Spleen (tissue), 11 donors: ENCODE results near the gene HBA2. TPM values are rescaled to one million over a fixed set of nuclear protein-coding genes. Genes with fewer than 3 reads are reported as not detected.
"Not testable (repeated sequence)": the region's sequence is repeated elsewhere in the genome, so short reads cannot be mapped to it uniquely, and the experiment has no call there.

Source experiments
- DNase-seq: peaks from one replicate; pipeline ENCODE4 v3.0.0-alpha.2; 2020
- H3K27ac ChIP-seq, 8 donors: fragments of 200-600 bp; sonication (generic) in 7 of 8; 1 replicate in 4 of 8; 2 replicates in 4 of 8; pipeline versions ENCODE4 v1.5.0 to v1.8.0; 2016 to 2021; ENCODE audit warnings: inconsistent platforms in 4 of 8, mild to moderate bottlenecking in 4 of 8, moderate library complexity in 1 of 8
- H3K27me3 ChIP-seq, 7 donors: fragments of 200-600 bp; sonication (generic) in 6 of 7; replicated peaks in 1 of 7; 1 replicate in 4 of 7; 2 replicates in 3 of 7; pipeline versions ENCODE4 v1.5.0 to v1.8.0; 2016 to 2021; ENCODE audit warnings: inconsistent platforms in 3 of 7, mild to moderate bottlenecking in 1 of 7
- H3K36me3 ChIP-seq, 6 donors: fragments of 200-600 bp; sonication (generic) in 5 of 6; 1 replicate in 4 of 6; 2 replicates in 2 of 6; pipeline versions ENCODE4 v1.5.0 to v1.8.0; 2016 to 2021; ENCODE audit warnings: inconsistent platforms in 2 of 6
- H3K4me1 ChIP-seq, 6 donors: fragments of 200-600 bp; sonication (generic) in 5 of 6; 1 replicate in 3 of 6; 2 replicates in 3 of 6; pipeline versions ENCODE4 v1.5.0 to v1.8.0; 2016 to 2021; ENCODE audit warnings: inconsistent platforms in 3 of 6
- H3K4me3 ChIP-seq, 8 donors: fragments of 200-600 bp; sonication (generic) in 7 of 8; 1 replicate in 4 of 8; 2 replicates in 4 of 8; pipeline versions ENCODE4 v1.5.0 to v1.8.0; 2016 to 2021; ENCODE audit warnings: inconsistent platforms in 4 of 8, mild to moderate bottlenecking in 4 of 8, moderate library complexity in 2 of 8
- H3K9me3 ChIP-seq, 8 donors: fragments of 200-600 bp; sonication (generic) in 7 of 8; 1 replicate in 4 of 8; 2 replicates in 4 of 8; pipeline versions ENCODE4 v1.5.0 to v1.8.0; 2016 to 2021; ENCODE audit warnings: inconsistent platforms in 4 of 8
- CTCF ChIP-seq, 11 experiments: fragments of 200-600 bp in 7 of 11; fragments of 450-650 bp in 4 of 11; sonication (generic) in 4 of 11; IDR thresholded peaks in 8 of 11; conservative IDR thresholded peaks in 3 of 11; 1 replicate in 7 of 11; 2 replicates in 4 of 11; pipeline versions ENCODE4 v1.4.0 to v1.8.0; 2016 to 2021; ENCODE audit warnings: antibody characterized with exemption in 11 of 11, inconsistent platforms in 4 of 11, mild to moderate bottlenecking in 1 of 11
- POLR2A ChIP-seq, 3 donors: fragments of 450-650 bp; IDR thresholded peaks; one replicate each; pipeline ENCODE4 v1.5.1; 2017; ENCODE audit warnings: antibody characterized with exemption in 3 of 3, mild to moderate bottlenecking in 1 of 3
- POLR2AphosphoS5 ChIP-seq, 3 donors: sonication (generic); formaldehyde crosslinking; IDR thresholded peaks; one replicate each; pipeline ENCODE4 v1.5.1; 2017; ENCODE audit warnings: antibody characterized with exemption in 3 of 3
- WGBS, 5 donors: extraction: QIAGEN DNeasy Blood & Tissue Kit in 3 of 5; methylation state at CpG; one replicate each; pipeline versions ENCODE4 v1.1.5 to v1.1.7; 2013 to 2018; 5-methylcytosine and 5-hydroxymethylcytosine counted together
- intact Hi-C: fragments of 100-400 bp; cut with DNase I; formaldehyde crosslinking; loops from one replicate; pipeline ENCODE4 v1.15.0; 2023; ENCODE audit warnings: low total_unique reads
- polyA plus RNA-seq, 3 donors: library from polyadenylated mRNA; stranded (reverse); fragments of 200-250 nt; gene quantifications; one replicate each; pipeline ENCODE4 v1.2.1, GENCODE V29; 2013
- total RNA-seq, 7 donors: library from RNA; depleted of rRNA in 3 of 7; stranded (reverse); fragments of >200 nt in 3 of 7; fragmentation: NEBNext Ultra II Directional in 4 of 7; extraction: Animal tissue kit (Norgen Biotek cat#: 25700) in 4 of 7; gene quantifications; one replicate each; pipeline versions ENCODE4 v1.1.0 to v1.2.1, GENCODE V29; 2016 to 2021
- donor health status: healthy with polysubstance abuse.
- donor health status: DM: no; HTN: no; CAD: no; lungs with moderate emphysema.
- donor health status: DM: no; HTN: no; CAD: no.
- donor health status: Bipolar disorder and iron deficiency.
- donor health status: healthy.
- donor health status: DM: no; HTN: no; CAD: no.
- donor health status: DM: yes; HTN: yes; CAD: no.

HBA2 gene
- total and polyA plus RNA-seq, 10 donors = 256 to 16,395 (median 3,722) TPM

DNA sequence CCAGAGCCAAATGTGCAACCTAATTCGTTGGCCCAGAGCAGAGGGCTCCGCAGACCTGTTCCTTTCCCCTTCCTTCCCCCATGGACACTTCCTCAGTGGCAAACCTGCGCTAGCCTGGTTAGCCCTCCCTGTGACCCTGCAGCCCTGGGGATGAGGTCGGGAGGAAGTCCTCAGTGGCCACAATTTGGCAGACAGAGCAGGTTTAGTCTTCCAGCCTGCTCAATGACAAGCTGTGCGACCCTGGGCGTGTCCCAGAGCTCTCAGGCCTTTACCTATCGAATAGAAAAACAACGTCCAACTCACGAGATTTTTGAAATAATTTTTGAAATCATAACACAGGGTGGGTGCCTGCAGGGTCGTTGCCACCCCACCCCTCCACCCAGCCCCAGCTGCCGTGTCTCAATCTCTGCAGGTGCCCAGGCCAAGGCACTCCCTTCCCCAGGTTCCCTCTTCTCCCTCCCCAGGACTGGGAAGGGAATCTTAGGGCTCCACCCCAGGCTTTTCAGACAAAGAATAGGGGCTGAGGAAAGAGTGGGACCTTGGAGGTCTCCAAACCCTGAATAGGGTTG lies 5.5 kb upstream of the HBA2 start:
- TF ChIP-seq CTCF (IDR thresholded peaks at IDR 0.05 in 8 of 11, conservative IDR thresholded peaks at IDR 0.05 in 3 of 11) (no peak), POLR2A (IDR thresholded peaks at IDR 0.05) (no peak), POLR2AphosphoS5 (IDR thresholded peaks at IDR 0.05) (no peak)
- no peak for DNase-seq
- Histone ChIP-seq H3K27ac (no peak overlapping the region), H3K36me3 (no peaks in the 10 kb centered on the region), H3K4me1 (peaks cover 13 to 24% (median 20%) of the 10 kb centered on the region in 6 donors), H3K27me3 (peaks cover 0 to 85% (median 65%) of the 10 kb centered on the region in 7 donors), H3K9me3 (no peaks in the 10 kb centered on the region), H3K4me3 (no peak overlapping the region)
- 14 to 22% (median 15%) methylated on average over 11 of the region's 11 CpGs for WGBS, 5 donors
- intact Hi-C loops = no loop called here

GRCh38 chr16:168424-168823 lies 4.3 kb upstream of the HBA2 start:
- TF ChIP-seq POLR2AphosphoS5 (IDR thresholded peaks at IDR 0.05) = no peak
- TF ChIP-seq CTCF (IDR thresholded peaks at IDR 0.05 in 8 of 11, conservative IDR thresholded peaks at IDR 0.05 in 3 of 11) = no peak
- TF ChIP-seq POLR2A (IDR thresholded peaks at IDR 0.05) = no peak
- H3K27me3 ChIP-seq = peaks cover 0 to 77% (median 65%) of the 10 kb centered on the region in 7 donors
- peaks cover 13 to 27% (median 21%) of the 10 kb centered on the region in 6 donors for H3K4me1 ChIP-seq
- DNase-seq = no peak
- H3K9me3 ChIP-seq = no peaks in the 10 kb centered on the region
- intact Hi-C loops = no loop called here
- H3K36me3 ChIP-seq = no peaks in the 10 kb centered on the region
- H3K4me3 ChIP-seq = no peak overlapping the region
- WGBS, 5 donors = 56 to 76% (median 67%) methylated on average over 6 of the region's 6 CpGs
- H3K27ac ChIP-seq = no peak overlapping the region

GRCh38 chr16:169014-169413 lies 3.7 kb upstream of the HBA2 start:
- H3K9me3 ChIP-seq = no peaks in the 10 kb centered on the region
- no peak for TF ChIP-seq CTCF (IDR thresholded peaks at IDR 0.05 in 8 of 11, conservative IDR thresholded peaks at IDR 0.05 in 3 of 11)
- TF ChIP-seq POLR2A (IDR thresholded peaks at IDR 0.05) = no peak
- no peak for TF ChIP-seq POLR2AphosphoS5 (IDR thresholded peaks at IDR 0.05)
- WGBS, 5 donors = 36 to 51% (median 46%) methylated on average over 3 of the region's 3 CpGs
- peaks cover 13 to 28% (median 21%) of the 10 kb centered on the region in 6 donors for H3K4me1 ChIP-seq
- peaks cover 0 to 83% (median 65%) of the 10 kb centered on the region in 7 donors for H3K27me3 ChIP-seq
- H3K27ac ChIP-seq = no peak overlapping the region
- no peak for DNase-seq
- H3K4me3 ChIP-seq = no peak overlapping the region
- H3K36me3 ChIP-seq = no peaks in the 10 kb centered on the region
- intact Hi-C loops = no loop called here

DNA sequence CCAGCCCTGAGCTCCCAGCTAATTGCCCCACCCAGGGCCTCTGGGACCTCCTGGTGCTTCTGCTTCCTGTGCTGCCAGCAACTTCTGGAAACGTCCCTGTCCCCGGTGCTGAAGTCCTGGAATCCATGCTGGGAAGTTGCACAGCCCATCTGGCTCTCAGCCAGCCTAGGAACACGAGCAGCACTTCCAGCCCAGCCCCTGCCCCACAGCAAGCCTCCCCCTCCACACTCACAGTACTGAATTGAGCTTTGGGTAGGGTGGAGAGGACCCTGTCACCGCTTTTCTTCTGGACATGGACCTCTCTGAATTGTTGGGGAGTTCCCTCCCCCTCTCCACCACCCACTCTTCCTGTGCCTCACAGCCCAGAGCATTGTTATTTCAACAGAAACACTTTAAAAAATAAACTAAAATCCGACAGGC lies 2.6 kb upstream of the HBA2 start:
- H3K27ac ChIP-seq, intact Hi-C loops, H3K36me3 ChIP-seq, H3K4me3 ChIP-seq, DNase-seq, H3K9me3 ChIP-seq: not testable (repeated sequence)
- H3K27me3 ChIP-seq = peaks cover 0 to 91% (median 71%) of the 10 kb centered on the region in 7 donors
- H3K4me1 ChIP-seq = peaks cover 12 to 34% (median 19%) of the 10 kb centered on the region in 6 donors
- 4 to 9% (median 5%) methylated on average over 5 of the region's 5 CpGs for WGBS, 5 donors
